Liver (tissue), 9 donors: Measurements from ENCODE around the gene GFM2. TPM values are rescaled to one million over a fixed set of nuclear protein-coding genes. Genes with fewer than 3 reads are reported as not detected.
"Not testable (repeated sequence)": the region's sequence is repeated elsewhere in the genome, so short reads cannot be mapped to it uniquely, and the experiment has no call there.

Experiments used
- DNase-seq: peaks from one replicate; pipeline ENCODE4 v3.0.0-alpha.2; 2017; ENCODE audit warnings: low spot score
- H3K27ac ChIP-seq, 2 donors: one replicate each; pipeline ENCODE4 v1.7.0; 2013; ENCODE audit warnings: inconsistent platforms in 2 of 2, low read length in 2 of 2, control low read depth in 1 of 2, low read depth in 1 of 2, mild to moderate bottlenecking in 1 of 2
- H3K27me3 ChIP-seq, 4 donors: one replicate each; pipeline versions ENCODE4 v1.6.1 to v1.7.0; 2013; ENCODE audit warnings: low read length in 3 of 4, inconsistent platforms in 1 of 4, mild to moderate bottlenecking in 1 of 4, moderate library complexity in 1 of 4; ENCODE audit not compliant: control insufficient read depth in 4 of 4, insufficient read depth in 4 of 4
- H3K36me3 ChIP-seq, 4 donors: one replicate each; pipeline versions ENCODE4 v1.6.1 to v1.7.0; 2013; ENCODE audit warnings: low read length in 3 of 4, mild to moderate bottlenecking in 3 of 4, low read depth in 1 of 4, moderate library complexity in 1 of 4; ENCODE audit not compliant: control insufficient read depth in 4 of 4, insufficient read depth in 3 of 4
- H3K4me1 ChIP-seq, 4 donors: one replicate each; pipeline versions ENCODE4 v1.6.1 to v1.7.0; 2013; ENCODE audit warnings: low read length in 3 of 4, mild to moderate bottlenecking in 3 of 4, moderate library complexity in 1 of 4; ENCODE audit not compliant: control insufficient read depth in 4 of 4, insufficient read depth in 4 of 4
- H3K4me3 ChIP-seq, 3 donors: one replicate each; pipeline versions ENCODE4 v1.6.1 to v1.7.0; 2013; ENCODE audit warnings: low read length in 3 of 3, control low read depth in 1 of 3, low read depth in 1 of 3, mild to moderate bottlenecking in 1 of 3
- H3K9ac ChIP-seq, 2 donors: one replicate each; pipeline ENCODE4 v1.7.0; 2013; ENCODE audit warnings: low read length in 2 of 2, mild to moderate bottlenecking in 2 of 2, moderate library complexity in 2 of 2, control low read depth in 1 of 2, low read depth in 1 of 2
- H3K9me3 ChIP-seq, 4 donors: one replicate each; pipeline versions ENCODE4 v1.6.1 to v1.7.0; 2013; ENCODE audit warnings: low read length in 3 of 4; ENCODE audit not compliant: control insufficient read depth in 4 of 4
- EGR1 ChIP-seq, 2 donors: IDR thresholded peaks; 2 replicates each; pipeline ENCODE4 v1.6.1; 2016 to 2018; ENCODE audit warnings: antibody characterized with exemption in 2 of 2, low read depth in 2 of 2
- FOXA2 ChIP-seq: IDR thresholded peaks from 2 replicates; pipeline ENCODE4 v1.6.1; 2016; ENCODE audit warnings: antibody characterized with exemption
- HNF4A ChIP-seq, 2 donors: conservative IDR thresholded peaks; 2 replicates each; pipeline ENCODE4 v1.6.1; 2016; ENCODE audit warnings: antibody characterized with exemption in 2 of 2, mild to moderate bottlenecking in 2 of 2
- HNF4G ChIP-seq: IDR thresholded peaks from 2 replicates; pipeline ENCODE4 v1.6.1; 2016; ENCODE audit warnings: antibody characterized with exemption
- JUND ChIP-seq, 2 donors: IDR thresholded peaks; 2 replicates each; pipeline ENCODE4 v1.6.1; 2016; ENCODE audit warnings: antibody characterized with exemption in 2 of 2
- NR2F2 ChIP-seq: IDR thresholded peaks from 2 replicates; pipeline ENCODE4 v1.6.1; 2016; ENCODE audit warnings: antibody characterized with exemption
- RAD21 ChIP-seq, 2 donors: IDR thresholded peaks; 2 replicates each; pipeline ENCODE4 v1.6.1; 2016; ENCODE audit warnings: antibody characterized with exemption in 2 of 2, mild to moderate bottlenecking in 2 of 2
- RXRA ChIP-seq, 2 donors: IDR thresholded peaks; 2 replicates each; pipeline ENCODE4 v1.6.1; 2017 to 2018; ENCODE audit warnings: antibody characterized with exemption in 2 of 2, mild to moderate bottlenecking in 1 of 2
- SP1 ChIP-seq: IDR thresholded peaks from 2 replicates; pipeline ENCODE4 v1.6.1; 2018; ENCODE audit warnings: antibody characterized with exemption, mild to moderate bottlenecking
- TAF1 ChIP-seq: conservative IDR thresholded peaks from 2 replicates; pipeline ENCODE4 v1.6.1; 2016; ENCODE audit warnings: antibody characterized with exemption, mild to moderate bottlenecking
- YY1 ChIP-seq: IDR thresholded peaks from 2 replicates; pipeline ENCODE4 v1.6.1; 2016; ENCODE audit warnings: antibody characterized with exemption, mild to moderate bottlenecking
- WGBS: extraction: QIAGEN DNeasy Blood & Tissue Kit; methylation state at CpG from one replicate; pipeline ENCODE4 v1.1.7; 2013; 5-methylcytosine and 5-hydroxymethylcytosine counted together
- polyA plus RNA-seq, 2 donors: library from polyadenylated mRNA; stranded (reverse) in 1 of 2; unstranded in 1 of 2; fragments of 200-250 nt in 1 of 2; fragments of >200 nt in 1 of 2; fragmentation: Nextera tagmentation in 1 of 2; extraction: Ambion mirVana in 1 of 2; gene quantifications; one replicate each; pipeline versions ENCODE4 v1.2.1 to v1.2.3, GENCODE V29; 2013 to 2015
- total RNA-seq, 2 donors: library from RNA; depleted of rRNA; stranded (reverse); fragments of >200 nt; gene quantifications; one replicate each; pipeline ENCODE4 v1.2.3, GENCODE V29; 2014
- TF ChIP-seq, protein P1 (sequence below): IDR thresholded peaks from 2 replicates; pipeline ENCODE4 v1.6.1; 2016; ENCODE audit warnings: antibody characterized with exemption
- TF ChIP-seq, protein P2 (sequence below): IDR thresholded peaks from 2 replicates; pipeline ENCODE4 v1.6.1; 2016; ENCODE audit warnings: antibody characterized with exemption
- TF ChIP-seq, protein P3 (sequence below): IDR thresholded peaks from 2 replicates; pipeline ENCODE4 v1.6.1; 2016; ENCODE audit warnings: antibody characterized with exemption
- TF ChIP-seq, protein P4 (sequence below): fragments of 150-350 bp; IDR thresholded peaks from 2 replicates; pipeline ENCODE4 v1.5.1; 2017; ENCODE audit warnings: improper control_type of control experiment, low read depth, low read length; ENCODE audit not compliant: missing input control
- TF ChIP-seq, protein P5 (sequence below): IDR thresholded peaks from 2 replicates; pipeline ENCODE4 v1.6.1; 2016; ENCODE audit warnings: antibody characterized with exemption, mild to moderate bottlenecking
- donor health status: healthy.
- donor health status: healthy.
- donor health status: healthy.
- donor health status: healthy.
- donor health status: healthy.

GFM2 gene
- total and polyA plus RNA-seq, 4 donors, result 14.6 to 41.0 (median 24.7) TPM

DNA sequence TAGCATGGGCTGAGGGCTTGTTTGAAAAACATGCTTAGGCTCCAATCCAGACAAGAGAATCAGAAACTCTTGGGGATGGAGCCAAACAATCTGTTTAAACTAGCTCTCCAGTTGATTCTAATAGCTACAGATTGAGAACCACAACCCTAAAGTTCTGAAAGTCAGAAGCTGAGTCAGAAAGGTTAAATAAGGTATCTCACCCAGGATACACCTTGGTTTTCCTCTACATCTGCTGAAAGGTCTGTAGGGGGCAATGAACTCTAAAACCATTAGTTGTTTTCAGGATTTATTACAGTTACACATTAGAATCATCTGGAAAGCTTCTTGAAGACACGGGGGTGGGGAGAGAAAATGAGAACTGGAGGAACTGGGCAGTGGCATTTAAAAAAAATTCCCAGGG is 5.7 kb downstream of the GFM2 start:
- no peak overlapping the region for H3K4me3 ChIP-seq
- H3K9me3 ChIP-seq, result no peaks in the 10 kb centered on the region
- no peak overlapping the region for H3K27ac ChIP-seq
- H3K36me3 ChIP-seq, result peaks cover 0 to 39% (median 29%) of the 10 kb centered on the region in 4 donors
- DNase-seq, result no peak
- 85% methylated on average over 1 of the region's 1 CpG for WGBS
- H3K9ac ChIP-seq, result no peak overlapping the region
- H3K27me3 ChIP-seq, result no peaks in the 10 kb centered on the region
- no peak for TF ChIP-seq HNF4A (conservative IDR thresholded peaks at IDR 0.05)
- no peak for TF ChIP-seq SP1
- no peak for TF ChIP-seq JUND (IDR thresholded peaks at IDR 0.05)
- TF ChIP-seq TAF1, result no peak
- TF ChIP-seq, protein P1, sequence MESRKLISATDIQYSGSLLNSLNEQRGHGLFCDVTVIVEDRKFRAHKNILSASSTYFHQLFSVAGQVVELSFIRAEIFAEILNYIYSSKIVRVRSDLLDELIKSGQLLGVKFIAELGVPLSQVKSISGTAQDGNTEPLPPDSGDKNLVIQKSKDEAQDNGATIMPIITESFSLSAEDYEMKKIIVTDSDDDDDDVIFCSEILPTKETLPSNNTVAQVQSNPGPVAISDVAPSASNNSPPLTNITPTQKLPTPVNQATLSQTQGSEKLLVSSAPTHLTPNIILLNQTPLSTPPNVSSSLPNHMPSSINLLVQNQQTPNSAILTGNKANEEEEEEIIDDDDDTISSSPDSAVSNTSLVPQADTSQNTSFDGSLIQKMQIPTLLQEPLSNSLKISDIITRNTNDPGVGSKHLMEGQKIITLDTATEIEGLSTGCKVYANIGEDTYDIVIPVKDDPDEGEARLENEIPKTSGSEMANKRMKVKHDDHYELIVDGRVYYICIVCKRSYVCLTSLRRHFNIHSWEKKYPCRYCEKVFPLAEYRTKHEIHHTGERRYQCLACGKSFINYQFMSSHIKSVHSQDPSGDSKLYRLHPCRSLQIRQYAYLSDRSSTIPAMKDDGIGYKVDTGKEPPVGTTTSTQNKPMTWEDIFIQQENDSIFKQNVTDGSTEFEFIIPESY, result no peak
- TF ChIP-seq, protein P2, sequence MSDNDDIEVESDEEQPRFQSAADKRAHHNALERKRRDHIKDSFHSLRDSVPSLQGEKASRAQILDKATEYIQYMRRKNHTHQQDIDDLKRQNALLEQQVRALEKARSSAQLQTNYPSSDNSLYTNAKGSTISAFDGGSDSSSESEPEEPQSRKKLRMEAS, result no peak
- TF ChIP-seq NR2F2, result no peak
- no peak for TF ChIP-seq HNF4G
- TF ChIP-seq FOXA2, result no peak
- H3K4me1 ChIP-seq, result peaks cover 6 to 15% (median 14%) of the 10 kb centered on the region in 4 donors

DNA sequence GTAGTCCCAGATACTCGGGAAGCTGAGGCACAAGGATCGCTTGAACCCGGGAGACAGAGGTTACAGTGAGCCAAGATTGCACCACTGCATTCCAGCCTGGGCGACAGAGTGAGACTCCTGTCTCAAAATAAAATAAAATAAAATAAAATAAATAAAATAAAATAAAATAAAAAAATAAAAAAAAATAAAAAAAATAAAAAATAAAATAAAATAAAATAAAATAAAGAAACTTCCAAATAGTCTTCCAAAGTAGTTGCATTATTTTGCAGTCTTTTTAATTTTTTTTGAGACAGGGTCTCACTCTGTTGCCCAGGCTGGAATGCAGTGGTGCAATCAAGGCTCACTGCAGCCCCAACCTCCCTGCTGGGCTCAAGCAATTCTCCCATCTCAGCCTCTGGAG is 18.2 kb downstream of the GFM2 start:
- H3K27me3 ChIP-seq, H3K9me3 ChIP-seq, H3K27ac ChIP-seq, H3K4me3 ChIP-seq, H3K4me1 ChIP-seq, H3K9ac ChIP-seq, DNase-seq: not testable (repeated sequence)
- WGBS, result 90% methylated on average over 4 of the region's 4 CpGs
- H3K36me3 ChIP-seq, result peaks cover 0 to 60% (median 32%) of the 10 kb centered on the region in 4 donors

DNA sequence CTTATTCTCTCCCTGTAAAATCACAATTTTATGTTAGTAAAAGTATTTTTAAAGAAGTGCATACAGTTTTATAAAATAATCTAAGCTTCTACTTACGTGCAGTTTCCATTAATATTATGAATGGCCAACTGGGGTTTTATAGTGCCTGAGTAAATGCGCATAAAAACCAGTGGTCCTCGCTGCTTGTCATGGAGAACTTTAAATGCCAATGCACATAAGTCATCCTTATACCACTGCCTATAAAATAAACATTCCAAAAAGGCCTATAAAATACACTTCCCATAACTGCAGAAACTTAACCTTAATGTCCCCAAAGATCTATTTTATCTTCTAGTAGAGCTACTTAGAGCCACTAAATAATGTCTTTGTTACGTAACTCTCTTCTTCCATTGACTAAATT is 28.5 kb downstream of the GFM2 start:
- Histone ChIP-seq H3K36me3 (peaks cover 6 to 52% (median 38%) of the 10 kb centered on the region in 4 donors), H3K9ac (no peak overlapping the region), H3K9me3 (no peaks in the 10 kb centered on the region), H3K4me1 (no peaks in the 10 kb centered on the region), H3K27me3 (no peaks in the 10 kb centered on the region), H3K4me3 (no peak overlapping the region), H3K27ac (no peak overlapping the region)
- no peak for DNase-seq
- TF ChIP-seq, protein P3, sequence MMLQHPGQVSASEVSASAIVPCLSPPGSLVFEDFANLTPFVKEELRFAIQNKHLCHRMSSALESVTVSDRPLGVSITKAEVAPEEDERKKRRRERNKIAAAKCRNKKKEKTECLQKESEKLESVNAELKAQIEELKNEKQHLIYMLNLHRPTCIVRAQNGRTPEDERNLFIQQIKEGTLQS, result no peak
- no peak for TF ChIP-seq RXRA (IDR thresholded peaks at IDR 0.05)
- TF ChIP-seq RAD21 (IDR thresholded peaks at IDR 0.05), result no peak
- TF ChIP-seq, protein P4, sequence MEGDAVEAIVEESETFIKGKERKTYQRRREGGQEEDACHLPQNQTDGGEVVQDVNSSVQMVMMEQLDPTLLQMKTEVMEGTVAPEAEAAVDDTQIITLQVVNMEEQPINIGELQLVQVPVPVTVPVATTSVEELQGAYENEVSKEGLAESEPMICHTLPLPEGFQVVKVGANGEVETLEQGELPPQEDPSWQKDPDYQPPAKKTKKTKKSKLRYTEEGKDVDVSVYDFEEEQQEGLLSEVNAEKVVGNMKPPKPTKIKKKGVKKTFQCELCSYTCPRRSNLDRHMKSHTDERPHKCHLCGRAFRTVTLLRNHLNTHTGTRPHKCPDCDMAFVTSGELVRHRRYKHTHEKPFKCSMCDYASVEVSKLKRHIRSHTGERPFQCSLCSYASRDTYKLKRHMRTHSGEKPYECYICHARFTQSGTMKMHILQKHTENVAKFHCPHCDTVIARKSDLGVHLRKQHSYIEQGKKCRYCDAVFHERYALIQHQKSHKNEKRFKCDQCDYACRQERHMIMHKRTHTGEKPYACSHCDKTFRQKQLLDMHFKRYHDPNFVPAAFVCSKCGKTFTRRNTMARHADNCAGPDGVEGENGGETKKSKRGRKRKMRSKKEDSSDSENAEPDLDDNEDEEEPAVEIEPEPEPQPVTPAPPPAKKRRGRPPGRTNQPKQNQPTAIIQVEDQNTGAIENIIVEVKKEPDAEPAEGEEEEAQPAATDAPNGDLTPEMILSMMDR, result no peak
- TF ChIP-seq, protein P1, result no peak
- TF ChIP-seq EGR1 (IDR thresholded peaks at IDR 0.05; ENCODE audit: low read depth in 2 of 2), result no peak
- TF ChIP-seq, protein P5, sequence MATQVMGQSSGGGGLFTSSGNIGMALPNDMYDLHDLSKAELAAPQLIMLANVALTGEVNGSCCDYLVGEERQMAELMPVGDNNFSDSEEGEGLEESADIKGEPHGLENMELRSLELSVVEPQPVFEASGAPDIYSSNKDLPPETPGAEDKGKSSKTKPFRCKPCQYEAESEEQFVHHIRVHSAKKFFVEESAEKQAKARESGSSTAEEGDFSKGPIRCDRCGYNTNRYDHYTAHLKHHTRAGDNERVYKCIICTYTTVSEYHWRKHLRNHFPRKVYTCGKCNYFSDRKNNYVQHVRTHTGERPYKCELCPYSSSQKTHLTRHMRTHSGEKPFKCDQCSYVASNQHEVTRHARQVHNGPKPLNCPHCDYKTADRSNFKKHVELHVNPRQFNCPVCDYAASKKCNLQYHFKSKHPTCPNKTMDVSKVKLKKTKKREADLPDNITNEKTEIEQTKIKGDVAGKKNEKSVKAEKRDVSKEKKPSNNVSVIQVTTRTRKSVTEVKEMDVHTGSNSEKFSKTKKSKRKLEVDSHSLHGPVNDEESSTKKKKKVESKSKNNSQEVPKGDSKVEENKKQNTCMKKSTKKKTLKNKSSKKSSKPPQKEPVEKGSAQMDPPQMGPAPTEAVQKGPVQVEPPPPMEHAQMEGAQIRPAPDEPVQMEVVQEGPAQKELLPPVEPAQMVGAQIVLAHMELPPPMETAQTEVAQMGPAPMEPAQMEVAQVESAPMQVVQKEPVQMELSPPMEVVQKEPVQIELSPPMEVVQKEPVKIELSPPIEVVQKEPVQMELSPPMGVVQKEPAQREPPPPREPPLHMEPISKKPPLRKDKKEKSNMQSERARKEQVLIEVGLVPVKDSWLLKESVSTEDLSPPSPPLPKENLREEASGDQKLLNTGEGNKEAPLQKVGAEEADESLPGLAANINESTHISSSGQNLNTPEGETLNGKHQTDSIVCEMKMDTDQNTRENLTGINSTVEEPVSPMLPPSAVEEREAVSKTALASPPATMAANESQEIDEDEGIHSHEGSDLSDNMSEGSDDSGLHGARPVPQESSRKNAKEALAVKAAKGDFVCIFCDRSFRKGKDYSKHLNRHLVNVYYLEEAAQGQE, result no peak
- no peak for TF ChIP-seq SP1
- no peak for TF ChIP-seq FOXA2
- TF ChIP-seq, protein P2, result no peak
- TF ChIP-seq YY1, result no peak
- 96% methylated on average over 4 of the region's 4 CpGs for WGBS
